GM19043 (cell line): ENCODE data around the gene DNAAF5.

Source experiments
- ATAC-seq: cut with Tn5 transposase; IDR thresholded peaks from one replicate; pipeline ENCODE4 v1.9.1; 2021; ENCODE audit warnings: low read depth; ENCODE audit not compliant: unreplicated experiment

The DNAAF5 gene

GRCh38 chr7:706721-707120 lies 19.8 kb upstream of the DNAAF5 start:
- ATAC-seq, result no peak

GRCh38 chr7:707296-708000 lies 19.1 kb upstream of the DNAAF5 start:
- no peak for ATAC-seq

DNA sequence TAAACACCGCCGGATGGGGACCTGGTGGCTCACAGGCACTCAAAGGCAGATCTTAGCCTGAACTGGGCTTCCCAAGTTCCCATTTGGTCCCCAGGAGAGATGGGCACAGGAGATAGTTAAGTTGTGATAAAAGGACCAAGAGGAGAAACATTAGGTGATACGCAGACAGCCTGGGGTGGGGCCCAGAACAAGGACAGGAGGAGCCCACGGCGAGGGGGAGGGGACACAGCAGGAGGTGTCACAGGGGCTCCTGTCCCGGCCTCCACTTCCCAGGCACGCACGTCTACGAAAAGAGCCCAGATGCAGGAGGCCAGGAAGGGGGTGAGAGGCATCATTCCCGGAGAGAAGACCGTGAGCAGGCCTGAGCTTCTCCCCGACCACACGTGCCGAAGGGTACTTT lies 16.3 kb upstream of the DNAAF5 start:
- ATAC-seq, result no peak

- no peak for ATAC-seq
Observed at GRCh38 chr7:711093-711921, 15.2 kb upstream of the DNAAF5 start.

DNA sequence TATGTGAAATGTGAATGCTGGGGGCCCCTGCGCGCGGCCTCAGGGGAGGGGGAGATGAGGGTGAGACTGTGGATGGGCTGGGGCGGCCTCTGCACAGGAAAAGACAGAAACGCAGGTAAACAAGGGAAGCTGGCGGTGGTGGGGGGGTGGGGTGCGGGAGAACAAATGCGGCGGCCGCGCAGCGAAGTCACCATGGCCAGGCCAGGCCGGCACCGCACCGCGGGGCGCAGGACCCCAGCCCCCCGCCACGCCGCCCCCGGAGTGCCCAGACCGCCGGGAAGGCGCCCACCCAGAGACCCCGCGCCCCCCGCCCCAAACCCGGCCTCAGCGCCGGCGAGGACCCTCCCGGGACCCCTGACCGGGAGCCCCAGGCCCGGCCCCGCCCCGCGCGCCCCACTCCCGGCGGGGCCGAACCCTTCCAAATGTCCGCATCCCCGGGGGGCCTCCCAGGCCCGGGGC lies 14.5 kb upstream of the DNAAF5 start:
- no peak for ATAC-seq

- no peak for ATAC-seq
Observed at GRCh38 chr7:712381-713138, 13.9 kb upstream of the DNAAF5 start.

DNA sequence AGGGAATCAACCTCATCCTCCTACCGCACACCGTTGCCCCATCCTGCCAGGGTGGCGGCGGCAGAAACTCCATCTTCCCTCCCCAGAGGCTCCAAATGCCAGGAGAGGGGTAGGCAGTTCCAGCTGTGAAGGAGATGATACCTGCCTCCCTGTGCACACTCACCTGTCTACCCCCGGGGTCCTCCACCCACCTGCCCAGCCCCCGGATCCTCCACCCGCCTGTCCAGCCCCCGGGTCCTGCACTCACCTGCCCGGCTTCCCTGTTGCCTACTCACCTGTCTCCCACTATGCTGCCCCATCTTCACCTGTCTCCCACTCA lies 13.4 kb upstream of the DNAAF5 start:
- ATAC-seq, result no peak

GRCh38 chr7:713488-714230 lies 12.8 kb upstream of the DNAAF5 start:
- no peak for ATAC-seq

DNA sequence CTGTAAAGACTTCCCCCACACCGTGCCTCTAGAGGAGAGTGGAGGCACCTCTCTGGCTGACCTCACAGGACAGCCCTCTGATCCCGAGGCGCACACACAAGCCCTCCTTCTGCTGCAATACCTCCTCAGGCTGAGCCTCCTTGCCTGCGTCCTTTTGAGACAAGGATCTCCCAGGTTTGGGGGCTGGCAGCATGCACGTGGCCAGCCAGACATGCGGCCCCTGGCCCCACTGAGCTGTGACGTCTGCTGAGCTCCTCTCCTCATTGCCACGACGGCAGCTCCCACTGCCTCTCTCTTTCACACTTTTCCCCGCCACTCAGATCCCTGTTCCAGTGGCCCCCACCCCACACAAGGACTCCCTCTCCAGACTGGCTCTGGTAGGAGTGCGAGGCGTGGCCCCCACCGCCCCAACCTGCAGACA lies 12.2 kb upstream of the DNAAF5 start:
- ATAC-seq, result no peak

GRCh38 chr7:716222-716621 lies 10.3 kb upstream of the DNAAF5 start:
- ATAC-seq, result no peak

GRCh38 chr7:716636-717035 lies 9.9 kb upstream of the DNAAF5 start:
- no peak for ATAC-seq

DNA sequence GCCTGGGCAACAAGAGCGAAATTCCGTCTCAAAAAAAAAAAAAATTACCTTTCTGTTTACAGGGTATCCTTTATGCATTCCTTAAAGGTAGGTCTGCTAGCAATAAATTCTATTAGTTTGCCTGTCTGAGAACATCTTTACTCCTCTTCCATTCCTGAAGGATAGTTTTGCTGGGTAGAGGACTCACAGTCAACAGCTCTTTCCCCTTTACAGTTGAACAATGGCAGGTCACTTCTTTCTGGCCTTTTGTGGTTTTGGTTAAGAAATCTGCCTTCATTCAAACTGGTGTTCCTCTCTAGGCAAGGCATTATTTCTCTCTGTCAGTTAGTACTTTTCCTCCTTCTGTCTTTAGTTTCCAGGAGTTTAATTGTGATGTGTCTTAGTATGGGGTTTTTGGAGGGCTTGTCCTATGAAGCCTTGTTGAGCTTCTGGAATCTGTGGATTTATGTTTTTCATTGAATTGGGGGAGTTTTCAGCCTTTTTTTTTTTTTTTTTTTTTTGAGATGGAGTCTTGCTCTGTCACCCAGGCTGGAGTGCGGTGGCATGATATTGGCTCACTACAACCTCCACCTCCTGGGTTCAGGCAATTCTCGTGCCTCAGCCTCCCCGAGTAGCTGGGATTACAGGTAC lies 4.8 kb upstream of the DNAAF5 start:
- ATAC-seq, result no peak

DNA sequence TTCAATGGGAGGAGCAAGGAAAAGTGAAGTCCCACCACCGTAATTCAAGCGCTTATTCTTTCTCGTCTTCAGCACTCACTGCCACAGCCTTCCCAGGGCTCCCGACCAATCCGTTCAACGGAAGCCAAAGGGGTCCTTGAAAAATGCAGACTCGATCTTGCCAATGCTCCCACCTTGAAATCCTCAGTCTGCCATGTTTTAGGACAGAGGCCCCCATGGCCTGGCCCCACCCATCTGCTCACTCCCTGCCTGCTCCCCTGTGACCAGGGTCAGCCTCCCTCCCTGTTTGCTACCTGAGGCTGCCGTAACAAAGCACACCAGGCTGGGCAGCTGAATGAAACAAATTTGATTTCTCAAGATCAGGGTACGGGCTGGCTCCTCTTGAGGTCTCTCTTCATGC lies 3.0 kb upstream of the DNAAF5 start:
- no peak for ATAC-seq

DNA sequence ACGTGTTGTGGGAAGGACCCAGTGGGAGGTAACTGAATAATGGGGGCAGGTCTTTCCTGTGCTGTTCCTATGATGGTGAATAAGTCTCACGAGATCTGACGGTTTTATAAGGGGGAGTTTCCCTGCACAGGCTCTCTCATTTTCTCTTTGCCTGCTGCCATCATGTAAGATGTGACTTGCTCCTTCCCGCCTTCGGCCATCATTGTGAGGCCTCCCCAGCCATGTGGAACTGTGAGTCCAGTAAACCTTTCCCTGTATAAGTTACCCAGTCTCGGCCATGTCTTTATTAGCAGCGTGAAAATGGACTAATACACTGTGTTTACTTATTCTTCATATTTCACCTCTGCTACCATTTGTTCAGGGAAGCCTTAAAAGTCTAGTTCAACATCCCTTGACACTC lies 2.2 kb upstream of the DNAAF5 start:
- no peak for ATAC-seq

DNA sequence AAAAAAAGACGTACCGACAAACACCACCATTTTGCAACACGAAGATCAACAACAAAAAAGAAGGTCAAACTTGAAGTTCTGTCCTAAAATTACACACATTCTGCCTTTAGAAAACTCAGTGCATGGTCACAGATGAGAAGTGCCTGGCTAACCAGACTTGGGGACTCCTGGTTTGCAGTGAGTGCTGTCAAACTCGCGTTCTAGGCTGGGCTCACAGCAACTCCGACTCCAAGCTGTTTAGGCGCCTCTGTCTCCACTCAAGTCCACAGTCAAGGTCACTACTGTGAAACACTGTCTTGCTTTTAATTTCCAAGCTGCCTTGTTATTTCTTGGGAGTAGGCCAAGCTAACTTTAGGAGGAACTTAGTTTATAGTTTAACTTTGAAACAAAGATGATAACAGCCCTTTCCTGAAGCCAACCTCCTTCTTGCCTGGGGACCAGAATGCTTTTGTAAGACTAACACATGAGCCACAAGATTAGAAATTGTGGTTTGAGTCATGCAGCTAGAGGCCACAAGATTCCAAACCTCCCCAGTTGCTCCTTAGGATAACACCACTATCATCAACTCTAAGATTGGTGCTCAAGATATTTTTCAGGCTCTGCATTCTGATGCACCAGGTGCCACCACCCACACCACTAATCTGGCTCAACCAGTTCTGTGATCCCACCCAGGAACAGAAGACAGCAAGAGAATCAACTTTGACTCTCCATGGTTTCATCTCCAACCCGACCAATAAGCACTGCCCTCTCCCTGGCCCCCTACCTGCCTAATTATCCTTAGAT lies 1.1 kb upstream of the DNAAF5 start:
- no peak for ATAC-seq

DNA sequence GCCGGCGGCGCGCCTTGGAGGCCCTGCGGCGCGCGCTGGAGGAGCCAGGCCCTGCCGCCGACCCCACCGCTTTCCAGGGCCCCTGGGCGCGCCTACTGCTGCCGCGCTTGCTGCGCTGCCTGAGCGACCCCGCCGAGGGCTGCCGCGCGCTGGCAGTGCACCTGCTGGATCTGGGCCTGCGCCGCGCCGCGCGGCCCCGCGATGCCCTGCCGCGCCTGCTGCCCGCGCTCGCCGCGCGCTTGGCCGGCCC lies 280 bp downstream of the DNAAF5 start:
- ATAC-seq, result no peak

GRCh38 chr7:727104-727805 lies 756 bp downstream of the DNAAF5 start, which contains the start of gene PRKAR1B:
Gene PRKAR1B (minus strand): TSS chr7:727281. CDS start chr7:711505, 15,776 bp downstream.
- ATAC-seq, result peak; percentile 30

DNA sequence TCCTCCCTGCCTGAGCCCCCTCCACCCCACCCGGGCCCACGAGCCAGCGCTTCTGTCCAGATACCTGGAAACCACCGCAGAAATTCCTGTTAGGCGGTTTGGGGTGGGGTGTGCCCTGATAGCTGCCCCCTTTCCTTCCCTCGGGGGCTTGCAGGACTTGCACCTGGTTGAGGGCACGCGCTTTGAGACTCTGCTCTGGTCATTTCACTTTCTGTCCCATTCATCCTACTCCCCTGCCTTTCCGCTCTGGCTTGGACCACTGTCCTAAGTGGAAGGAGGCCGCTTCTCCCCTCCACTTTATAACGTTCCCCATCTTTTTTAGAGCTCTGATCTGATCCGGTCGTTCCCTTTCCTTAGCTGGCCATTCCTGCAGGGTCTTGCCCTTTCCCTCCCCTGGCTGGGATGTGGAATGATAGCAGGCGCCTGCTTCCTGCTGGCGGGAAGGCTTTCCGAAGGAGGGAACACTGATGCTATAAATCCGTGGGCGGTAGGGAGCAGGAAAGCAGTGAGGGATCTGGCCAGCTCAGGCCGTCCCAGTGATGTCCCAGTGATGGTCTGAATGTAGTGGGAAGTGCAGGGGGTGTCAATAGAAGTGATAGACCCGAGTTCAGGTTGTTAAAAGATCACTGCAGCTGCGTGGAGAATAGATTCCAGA lies 1.4 kb downstream of the DNAAF5 start:
- ATAC-seq, result no peak

GRCh38 chr7:728602-729001 lies 2.1 kb downstream of the DNAAF5 start:
- ATAC-seq, result no peak
